GM12878 (cell line): ENCODE measurements around the gene SUPT3H. TPM values are rescaled to one million over a fixed set of nuclear protein-coding genes. Genes with fewer than 3 reads are reported as not detected.

Experiments used
- ATAC-seq: fragments of 200-7000 bp; cut with Tn5 transposase; 3 replicates; pipeline ENCODE4 v1.9.1; 2020; ENCODE audit warnings: mild to moderate bottlenecking, moderate library complexity
- BruUV-seq: library from RNA; stranded (reverse); fragments of 400-500 nt; replicated peaks from 2 replicates; lab custom pipeline; 2021; lab: Mats Ljungman, UMichigan
- CTCF ChIA-PET: fragments of 300-600 bp; sonication (Branson Sonifier 250); formaldehyde crosslinking; extraction: SDS; loops from one replicate; lab custom pipeline; 2021; ENCODE audit warnings: inconsistent platforms; lab: Yijun Ruan, JAX
- POLR2A ChIA-PET: fragments of 350-600 bp; formaldehyde crosslinking; extraction: SDS; loops from one replicate; lab custom pipeline; 2021; ENCODE audit warnings: inconsistent platforms; lab: Charles Lee
- RAD21 ChIA-PET: fragments of 300-600 bp; sonication (Branson Sonifier 250); formaldehyde crosslinking; loops from one replicate; lab custom pipeline; 2023; ENCODE audit warnings: antibody characterized with exemption; ENCODE audit not compliant: unreplicated experiment; lab: Charles Lee
- SMC1A ChIA-PET: fragments of 300-600 bp; sonication (Branson Sonifier 250); formaldehyde crosslinking; loops from one replicate; lab custom pipeline; 2023; ENCODE audit not compliant: unreplicated experiment, uncharacterized antibody; lab: Charles Lee
- DNase-seq: peaks from one replicate; pipeline ENCODE4 v3.0.0-alpha.2; 2011; ENCODE audit warnings: low read depth, low spot score
- FAIRE-seq: peaks from 3 replicates; lab custom pipeline; 2011; peaks lifted over from hg19 to GRCh38; lab: Jason Lieb, UNC
- H2AFZ ChIP-seq: 2 replicates; pipeline ENCODE4 v1.6.0; 2011; ENCODE audit warnings: low read depth, low read length, control low read depth; ENCODE audit not compliant: control insufficient read depth
- H3K27ac ChIP-seq: 2 replicates; pipeline ENCODE4 v1.5.1; 2011; ENCODE audit warnings: control low read depth; ENCODE audit not compliant: control insufficient read depth, insufficient read depth
- H3K27me3 ChIP-seq, 2 experiments: replicated peaks in 1 of 2; 2 replicates each; pipeline versions ENCODE4 v1.6.0 to v1.6.1; 2011; ENCODE audit warnings: low read length in 1 of 2; ENCODE audit not compliant: control insufficient read depth in 2 of 2, insufficient read depth in 2 of 2
- H3K36me3 ChIP-seq, 2 experiments: 2 replicates each; pipeline ENCODE4 v1.5.1; 2011; ENCODE audit warnings: low read length in 1 of 2; ENCODE audit not compliant: control insufficient read depth in 2 of 2, insufficient read depth in 2 of 2
- H3K4me1 ChIP-seq: 2 replicates; pipeline ENCODE4 v1.6.1; 2011; ENCODE audit warnings: mild to moderate bottlenecking, low read length, moderate library complexity, mixed read lengths; ENCODE audit not compliant: control insufficient read depth, insufficient read depth
- H3K4me2 ChIP-seq: 2 replicates; pipeline ENCODE4 v1.6.0; 2011; ENCODE audit warnings: control low read depth; ENCODE audit not compliant: control insufficient read depth, insufficient read depth
- H3K4me3 ChIP-seq: fragments of 200-600 bp; sonication (generic); 2 replicates; pipeline ENCODE4 v1.5.1; 2016
- H3K79me2 ChIP-seq: 2 replicates; pipeline ENCODE4 v1.6.0; 2011; ENCODE audit warnings: low read length; ENCODE audit not compliant: control insufficient read depth, insufficient read depth
- H3K9ac ChIP-seq: 2 replicates; pipeline ENCODE4 v1.8.0; 2011; ENCODE audit warnings: low read length, control low read depth, mixed read lengths; ENCODE audit not compliant: control insufficient read depth, insufficient read depth
- H3K9me3 ChIP-seq: replicated peaks from 3 replicates; pipeline ENCODE4 v1.5.1; 2011; ENCODE audit warnings: mild to moderate bottlenecking, low read length; ENCODE audit not compliant: control insufficient read depth, insufficient read depth
- H4K20me1 ChIP-seq: 2 replicates; pipeline ENCODE4 v1.6.0; 2011; ENCODE audit not compliant: control insufficient read depth, insufficient read depth
- BRCA1 ChIP-seq: IDR thresholded peaks from 2 replicates; pipeline ENCODE4 v1.6.1; 2011; ENCODE audit warnings: low read depth, low read length, improper control_type of control experiment
- CBX5 ChIP-seq: sonication (generic); IDR thresholded peaks from 2 replicates; pipeline ENCODE4 v1.6.1; 2016; ENCODE audit warnings: low read depth, moderate library complexity, mild to moderate bottlenecking, inconsistent platforms
- CREB1 ChIP-seq: IDR thresholded peaks from 2 replicates; pipeline ENCODE4 v1.6.1; 2012; ENCODE audit warnings: low read depth, mild to moderate bottlenecking, inconsistent platforms
- CREM ChIP-seq: IDR thresholded peaks from 2 replicates; pipeline ENCODE4 v1.6.1; 2014; ENCODE audit warnings: antibody characterized with exemption, low read depth
- IRF4 ChIP-seq: IDR thresholded peaks from 2 replicates; pipeline ENCODE4 v1.6.1; 2011; ENCODE audit warnings: low read depth, low read length
- NR2F1 ChIP-seq: fragments of 450-650 bp; conservative IDR thresholded peaks from 2 replicates; pipeline ENCODE4 v1.6.1; 2017; ENCODE audit warnings: mild to moderate bottlenecking
- POLR2AphosphoS5 ChIP-seq: IDR thresholded peaks from 2 replicates; pipeline ENCODE4 v1.6.1; 2011; ENCODE audit warnings: mild to moderate bottlenecking, low read length, inconsistent platforms
- TAF1 ChIP-seq: IDR thresholded peaks from 2 replicates; pipeline ENCODE4 v1.6.1; 2011; ENCODE audit warnings: mild to moderate bottlenecking, low read depth, low read length, borderline replicate concordance
- ZBED1 ChIP-seq: IDR thresholded peaks from 2 replicates; pipeline ENCODE4 v1.6.1; 2016; ENCODE audit warnings: borderline replicate concordance
- ZNF274 ChIP-seq: IDR thresholded peaks from one replicate; pipeline ENCODE4 v1.8.0; 2011; ENCODE audit not compliant: insufficient read length, insufficient read depth
- WGBS: methylation state at CpG from one replicate; pipeline ENCODE4 v1.1.6; 2016; ENCODE audit warnings: low lambda C conversion rate; ENCODE audit not compliant: insufficient replicate concordance, insufficient coverage; ENCODE audit errors: missing lambda C conversion rate; 5-methylcytosine and 5-hydroxymethylcytosine counted together
- in situ Hi-C: fragments of 300-500 bp; cut with MboI; formaldehyde crosslinking; loops from 9 replicates; pipeline ENCODE4 v1.14.3; 2018; ENCODE audit warnings: mixed read lengths
- intact Hi-C: fragments of 100-400 bp; cut with micrococcal nuclease; formaldehyde crosslinking; loops from one replicate; pipeline ENCODE4 v1.14.2; 2022; ENCODE audit not compliant: unreplicated experiment
- polyA plus RNA-seq, 11 experiments: library from polyadenylated mRNA; depleted of rRNA in 4 of 11; unstranded in 6 of 11; stranded (reverse) in 5 of 11; fragments of >200 nt; fragmentation: Nextera tagmentation in 4 of 11; fragmentation: Illumina TruSeq in 1 of 11; extraction: Ambion mirVana in 4 of 11; extraction: Trizol in 1 of 11; gene quantifications; 1 replicate in 1 of 11; 2 replicates in 10 of 11; pipeline versions ENCODE4 v1.2.1 to v1.2.3, GENCODE V29; 2011 to 2016; ENCODE audit warnings: inconsistent platforms in 2 of 11, missing spikeins in 2 of 11, low read depth in 1 of 11
- total RNA-seq, 4 experiments: library from RNA; depleted of rRNA in 3 of 4; stranded (reverse); fragments of >200 nt in 3 of 4; fragmentation: Illumina TruSeq in 1 of 4; extraction: Trizol in 1 of 4; gene quantifications; 2 replicates each; pipeline versions ENCODE4 v1.2.1 to v1.2.3, GENCODE V29; 2013 to 2021
- TF ChIP-seq, protein P1 (sequence below): fragments of 450-650 bp; IDR thresholded peaks from 2 replicates; pipeline ENCODE4 v1.6.1; 2017; ENCODE audit warnings: antibody characterized with exemption, mild to moderate bottlenecking, moderate library complexity

SUPT3H gene
- total and polyA plus RNA-seq, 10 of the 15 experiments (the other 5 are each of a cell fraction or from before 2014, with no cell fraction given): 0.51 to 3.7 (median 2.0) TPM

DNA sequence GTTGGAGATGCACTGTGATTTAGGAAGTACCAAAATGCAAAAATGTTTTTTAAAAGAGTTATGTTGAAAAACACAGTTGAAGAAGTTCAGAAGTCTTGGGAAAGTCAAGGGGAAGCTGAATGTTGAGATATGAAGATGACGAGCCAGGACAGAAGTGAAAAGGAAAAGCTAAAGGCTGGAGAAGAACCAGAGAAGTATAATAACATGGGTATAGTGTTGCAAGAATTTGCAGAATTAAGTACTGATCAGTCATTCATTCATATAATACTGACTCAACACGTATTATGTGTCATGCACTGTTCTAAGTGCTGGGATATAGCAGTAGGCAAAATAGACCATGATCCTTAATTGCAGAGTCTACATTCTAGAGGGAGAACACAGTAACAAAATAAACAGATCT is 557.4 kb downstream of the SUPT3H start:
- CTCF ChIA-PET: no interaction called here
- in situ Hi-C loops: no loop called here
- WGBS: 48% methylated on average over 2 of the region's 2 CpGs
- RAD21 ChIA-PET: no interaction called here
- Histone ChIP-seq H3K27ac (no peak overlapping the region), H4K20me1 (no peaks in the 10 kb centered on the region), H3K4me2 (no peak overlapping the region), H3K9me3 (no peaks in the 10 kb centered on the region; the same call in 2 of the 3 replicates), H3K36me3 (no peaks in the 10 kb centered on the region), H3K4me1 (no peaks in the 10 kb centered on the region), H3K79me2 (no peaks in the 10 kb centered on the region), H2AFZ (no peak overlapping the region), H3K9ac (no peak overlapping the region), H3K27me3 (no peaks in the 10 kb centered on the region), H3K4me3 (no peak overlapping the region)
- POLR2A ChIA-PET: no interaction called here
- intact Hi-C loops: no loop called here
- SMC1A ChIA-PET: no interaction called here
- no peak for DNase-seq
- no TSS peak for BruUV-seq
- no peak for FAIRE-seq
- TF ChIP-seq CREM: no peak
- no peak for TF ChIP-seq CBX5
- TF ChIP-seq NR2F1: no peak
- no peak for TF ChIP-seq CREB1
- no peak for TF ChIP-seq BRCA1
- no peak for TF ChIP-seq ZNF274
- TF ChIP-seq ZBED1: no peak
- TF ChIP-seq POLR2AphosphoS5: no peak
- TF ChIP-seq IRF4: no peak
- TF ChIP-seq, protein P1, sequence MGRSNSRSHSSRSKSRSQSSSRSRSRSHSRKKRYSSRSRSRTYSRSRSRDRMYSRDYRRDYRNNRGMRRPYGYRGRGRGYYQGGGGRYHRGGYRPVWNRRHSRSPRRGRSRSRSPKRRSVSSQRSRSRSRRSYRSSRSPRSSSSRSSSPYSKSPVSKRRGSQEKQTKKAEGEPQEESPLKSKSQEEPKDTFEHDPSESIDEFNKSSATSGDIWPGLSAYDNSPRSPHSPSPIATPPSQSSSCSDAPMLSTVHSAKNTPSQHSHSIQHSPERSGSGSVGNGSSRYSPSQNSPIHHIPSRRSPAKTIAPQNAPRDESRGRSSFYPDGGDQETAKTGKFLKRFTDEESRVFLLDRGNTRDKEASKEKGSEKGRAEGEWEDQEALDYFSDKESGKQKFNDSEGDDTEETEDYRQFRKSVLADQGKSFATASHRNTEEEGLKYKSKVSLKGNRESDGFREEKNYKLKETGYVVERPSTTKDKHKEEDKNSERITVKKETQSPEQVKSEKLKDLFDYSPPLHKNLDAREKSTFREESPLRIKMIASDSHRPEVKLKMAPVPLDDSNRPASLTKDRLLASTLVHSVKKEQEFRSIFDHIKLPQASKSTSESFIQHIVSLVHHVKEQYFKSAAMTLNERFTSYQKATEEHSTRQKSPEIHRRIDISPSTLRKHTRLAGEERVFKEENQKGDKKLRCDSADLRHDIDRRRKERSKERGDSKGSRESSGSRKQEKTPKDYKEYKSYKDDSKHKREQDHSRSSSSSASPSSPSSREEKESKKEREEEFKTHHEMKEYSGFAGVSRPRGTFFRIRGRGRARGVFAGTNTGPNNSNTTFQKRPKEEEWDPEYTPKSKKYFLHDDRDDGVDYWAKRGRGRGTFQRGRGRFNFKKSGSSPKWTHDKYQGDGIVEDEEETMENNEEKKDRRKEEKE: no peak
- TF ChIP-seq TAF1: no peak
- no peak for ATAC-seq
